Activated B cell treated with CpG ODN at 0.5 μM for 24 hours (primary cell): ENCODE measurements around the gene ANO2. TPM values are rescaled to one million over a fixed set of nuclear protein-coding genes. Genes with fewer than 3 reads are reported as not detected.
A peak's percentile ranks its signal among the peaks of the same experiment; 100 is the strongest.

ENCODE experiments used
- ATAC-seq: fragments of 200-7000 bp; cut with Tn5 transposase; one replicate; pipeline ENCODE4 v1.10.0; 2021; ENCODE audit warnings: low read depth, mild to moderate bottlenecking, moderate library complexity
- CTCF ChIA-PET: fragments of 350-600 bp; sonication (Branson Sonifier 250); formaldehyde crosslinking; loops from one replicate; lab custom pipeline; 2021; ENCODE audit warnings: antibody characterized with exemption; lab: Charles Lee
- POLR2A ChIA-PET: fragments of 350-600 bp; sonication (Branson Sonifier 250); formaldehyde crosslinking; loops from one replicate; lab custom pipeline; 2021; ENCODE audit warnings: antibody characterized with exemption; lab: Charles Lee
- DNase-seq: peaks from one replicate; pipeline ENCODE4 v3.0.0; 2022
- H3K27ac Mint-ChIP-seq: one replicate; pipeline ENCODE4 v1.8.0; 2020; ENCODE audit warnings: mixed read lengths
- H3K27me3 Mint-ChIP-seq: one replicate; pipeline ENCODE4 v1.8.0; 2021; ENCODE audit warnings: mixed read lengths
- H3K36me3 Mint-ChIP-seq: one replicate; pipeline ENCODE4 v1.8.0; 2021; ENCODE audit warnings: low read depth, mixed read lengths
- H3K4me1 Mint-ChIP-seq: one replicate; pipeline ENCODE4 v1.8.0; 2021; ENCODE audit warnings: mixed read lengths
- H3K4me3 Mint-ChIP-seq: one replicate; pipeline ENCODE4 v1.8.0; 2020; ENCODE audit warnings: mild to moderate bottlenecking, mixed read lengths
- H3K9me3 Mint-ChIP-seq: one replicate; pipeline ENCODE4 v1.8.0; 2020; ENCODE audit warnings: mixed read lengths
- intact Hi-C: fragments of 100-400 bp; cut with micrococcal nuclease; formaldehyde crosslinking; loops from one replicate; pipeline ENCODE4 v1.15.1; 2024
- total RNA-seq: library from RNA; stranded (reverse); gene quantifications from 2 replicates; pipeline ENCODE4 v1.2.3, GENCODE V29; 2022
- TF ChIP-seq, protein P1 (sequence below): fragments of 200-600 bp; IDR thresholded peaks from one replicate; pipeline ENCODE4 v1.8.0; 2022; ENCODE audit warnings: antibody characterized with exemption, mild to moderate bottlenecking

Gene ANO2
- total RNA-seq, 1 donor from 2014 or later, result not detected

DNA sequence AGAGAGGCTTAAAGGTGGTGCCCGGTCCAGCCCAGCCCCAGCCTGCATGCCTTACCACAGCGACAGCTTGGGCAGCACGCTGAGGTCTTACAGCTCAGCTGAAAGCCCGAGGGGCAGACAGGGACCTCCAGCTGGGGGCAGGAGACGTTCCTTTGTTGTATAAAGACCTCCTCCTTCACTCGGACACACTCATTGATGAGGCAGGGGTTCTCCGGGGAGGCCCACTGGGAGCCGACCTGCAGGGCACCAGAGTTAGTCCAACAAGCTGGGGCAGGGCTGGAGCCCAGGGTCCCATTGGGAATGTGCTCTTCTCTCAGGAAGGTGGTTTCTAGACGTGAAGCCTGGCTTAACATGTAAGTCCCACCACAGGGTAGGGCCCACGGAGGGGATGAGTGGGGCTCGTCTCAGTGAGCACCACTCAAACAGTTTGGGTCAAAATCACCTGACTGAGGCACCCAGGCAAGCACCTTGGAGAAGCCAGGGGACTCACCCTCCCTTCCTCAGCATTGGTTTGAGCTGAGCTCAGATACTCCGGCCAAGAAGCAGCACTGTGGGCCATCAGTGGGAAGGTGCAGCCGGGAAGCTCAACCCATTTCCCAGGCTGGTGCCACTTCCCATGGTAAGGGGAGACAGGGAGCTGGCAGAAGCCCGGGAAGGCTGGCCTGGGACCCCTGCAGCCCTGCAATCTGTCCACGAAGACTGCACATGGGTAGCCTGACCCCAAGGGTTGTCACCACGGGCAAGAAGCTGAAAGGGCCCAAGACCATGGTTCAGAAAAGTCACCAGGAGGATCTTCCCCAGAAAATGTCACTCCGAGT, 24.3 kb upstream of the ANO2 start:
- DNase-seq (no peak), ATAC-seq (no peak)
- Mint-ChIP-seq H3K36me3 (no peaks in the 10 kb centered on the region), H3K27me3 (peaks cover 35% of the 10 kb centered on the region), H3K4me1 (no peaks in the 10 kb centered on the region), H3K27ac (no peak overlapping the region), H3K9me3 (no peaks in the 10 kb centered on the region), H3K4me3 (no peak overlapping the region)
- intact Hi-C loops, result no loop called here
- ChIA-PET CTCF (interaction anchor here (0.7 kb wide), 1 partner anchor 19 kb away, joined by 3 read pairs; no protein-coding TSS in a partner anchor), POLR2A (no interaction called here)
- TF ChIP-seq, protein P1, sequence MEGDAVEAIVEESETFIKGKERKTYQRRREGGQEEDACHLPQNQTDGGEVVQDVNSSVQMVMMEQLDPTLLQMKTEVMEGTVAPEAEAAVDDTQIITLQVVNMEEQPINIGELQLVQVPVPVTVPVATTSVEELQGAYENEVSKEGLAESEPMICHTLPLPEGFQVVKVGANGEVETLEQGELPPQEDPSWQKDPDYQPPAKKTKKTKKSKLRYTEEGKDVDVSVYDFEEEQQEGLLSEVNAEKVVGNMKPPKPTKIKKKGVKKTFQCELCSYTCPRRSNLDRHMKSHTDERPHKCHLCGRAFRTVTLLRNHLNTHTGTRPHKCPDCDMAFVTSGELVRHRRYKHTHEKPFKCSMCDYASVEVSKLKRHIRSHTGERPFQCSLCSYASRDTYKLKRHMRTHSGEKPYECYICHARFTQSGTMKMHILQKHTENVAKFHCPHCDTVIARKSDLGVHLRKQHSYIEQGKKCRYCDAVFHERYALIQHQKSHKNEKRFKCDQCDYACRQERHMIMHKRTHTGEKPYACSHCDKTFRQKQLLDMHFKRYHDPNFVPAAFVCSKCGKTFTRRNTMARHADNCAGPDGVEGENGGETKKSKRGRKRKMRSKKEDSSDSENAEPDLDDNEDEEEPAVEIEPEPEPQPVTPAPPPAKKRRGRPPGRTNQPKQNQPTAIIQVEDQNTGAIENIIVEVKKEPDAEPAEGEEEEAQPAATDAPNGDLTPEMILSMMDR, result no peak

DNA sequence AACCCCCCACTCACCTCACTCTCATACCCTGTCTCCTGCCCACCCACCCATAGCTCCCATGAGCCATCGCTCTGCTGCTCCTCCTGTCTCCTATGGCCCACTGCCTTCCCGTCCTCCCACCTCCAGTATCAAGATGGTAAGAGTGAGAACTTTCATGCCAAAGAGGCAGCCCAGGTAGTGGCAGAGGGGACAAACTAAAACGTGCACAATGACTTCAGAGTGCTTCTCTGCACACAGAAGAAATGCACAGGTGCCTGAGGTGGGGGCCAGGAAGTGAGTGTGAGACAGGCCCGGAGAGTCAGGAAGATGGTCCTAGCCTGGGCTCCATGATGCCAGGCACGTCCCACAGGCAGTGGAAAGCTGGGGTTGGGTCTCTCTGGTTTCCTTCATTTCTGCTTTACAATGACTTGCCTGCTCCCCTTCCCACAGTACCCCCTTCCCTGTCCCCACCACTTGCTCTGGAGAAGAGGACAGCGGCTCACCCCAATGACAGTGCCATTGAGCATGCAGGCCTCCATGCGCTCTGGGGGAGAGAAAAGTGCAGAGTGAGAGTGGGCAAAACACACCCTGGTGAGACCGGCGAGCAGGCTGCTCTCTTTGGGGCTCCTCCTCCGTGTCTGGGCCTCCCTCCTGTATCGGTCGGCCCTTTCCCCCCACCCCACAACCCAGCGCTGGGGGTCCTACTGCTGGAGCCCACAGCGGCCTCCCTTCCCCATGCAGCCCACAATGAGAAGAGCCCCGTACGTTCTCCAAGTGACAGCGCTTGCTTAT, 22.8 kb upstream of the ANO2 start:
- H3K9me3 Mint-ChIP-seq, result no peaks in the 10 kb centered on the region
- POLR2A ChIA-PET, result no interaction called here
- no peaks in the 10 kb centered on the region for H3K36me3 Mint-ChIP-seq
- peaks cover 29% of the 10 kb centered on the region for H3K27me3 Mint-ChIP-seq
- intact Hi-C loops, result no loop called here
- TF ChIP-seq, protein P1, result no peak
- ATAC-seq, result no peak
- H3K4me3 Mint-ChIP-seq, result no peak overlapping the region
- H3K27ac Mint-ChIP-seq, result no peak overlapping the region
- CTCF ChIA-PET, result no interaction called here
- H3K4me1 Mint-ChIP-seq, result no peaks in the 10 kb centered on the region
- no peak for DNase-seq

GRCh38 chr12:5966486-5967095, 21.5 kb upstream of the ANO2 start:
- Mint-ChIP-seq H3K27me3 (peaks cover 24% of the 10 kb centered on the region), H3K4me3 (no peak overlapping the region), H3K27ac (no peak overlapping the region), H3K4me1 (no peaks in the 10 kb centered on the region), H3K36me3 (no peaks in the 10 kb centered on the region), H3K9me3 (no peaks in the 10 kb centered on the region)
- intact Hi-C loops, result loop anchor here (1.0 kb wide), 1 partner anchor 74 kb away; no protein-coding TSS in a partner anchor
- ATAC-seq, result no peak
- TF ChIP-seq, protein P1, result no peak
- CTCF ChIA-PET, result interaction anchor here (0.7 to 1.0 kb wide), 2 partner anchors 22 to 72 kb away, joined by 3 read pairs; no protein-coding TSS in a partner anchor
- POLR2A ChIA-PET, result no interaction called here
- no peak for DNase-seq

DNA sequence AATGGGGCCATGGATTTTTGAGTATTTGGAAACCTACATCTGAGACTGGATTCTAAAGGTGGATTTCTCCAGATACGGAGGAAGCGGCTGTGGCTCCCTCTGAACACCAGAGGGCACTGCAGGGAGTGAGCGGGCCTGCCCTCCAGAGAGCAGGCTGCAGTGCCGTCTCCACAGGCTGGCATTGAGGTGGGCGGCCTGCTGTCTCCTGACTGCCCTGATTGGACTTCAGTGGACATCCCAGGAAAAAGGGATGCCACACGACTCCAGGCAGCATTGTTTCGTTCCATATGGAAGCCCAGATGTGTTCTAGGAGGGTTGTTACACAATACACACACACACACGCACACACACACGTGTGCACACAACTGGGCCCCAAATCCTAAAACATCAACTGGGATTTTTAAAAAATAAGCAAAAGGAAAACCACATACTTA, 20.9 kb upstream of the ANO2 start:
- Mint-ChIP-seq H3K4me3 (no peak overlapping the region), H3K36me3 (no peaks in the 10 kb centered on the region), H3K27me3 (peaks cover 21% of the 10 kb centered on the region), H3K4me1 (no peaks in the 10 kb centered on the region), H3K27ac (no peak overlapping the region), H3K9me3 (no peaks in the 10 kb centered on the region)
- TF ChIP-seq, protein P1, result peak; percentile 37
- intact Hi-C loops, result loop anchor here (1.0 kb wide), 1 partner anchor 74 kb away; no protein-coding TSS in a partner anchor
- no peak for DNase-seq
- no peak for ATAC-seq
- ChIA-PET CTCF (interaction anchor here (1.0 kb wide), 1 partner anchor 23 kb away, joined by 3 read pairs; no protein-coding TSS in a partner anchor), POLR2A (no interaction called here)
